ENCODE results near the gene TICAM1. TPM values are rescaled to one million over a fixed set of nuclear protein-coding genes. Genes with fewer than 3 reads are reported as not detected.

TICAM1 gene
- total and polyA plus RNA-seq, 2 of the 8 experiments (the other 6 are each of a cell fraction or from before 2014, with no cell fraction given): 0.41 to 0.65 TPM

DNA sequence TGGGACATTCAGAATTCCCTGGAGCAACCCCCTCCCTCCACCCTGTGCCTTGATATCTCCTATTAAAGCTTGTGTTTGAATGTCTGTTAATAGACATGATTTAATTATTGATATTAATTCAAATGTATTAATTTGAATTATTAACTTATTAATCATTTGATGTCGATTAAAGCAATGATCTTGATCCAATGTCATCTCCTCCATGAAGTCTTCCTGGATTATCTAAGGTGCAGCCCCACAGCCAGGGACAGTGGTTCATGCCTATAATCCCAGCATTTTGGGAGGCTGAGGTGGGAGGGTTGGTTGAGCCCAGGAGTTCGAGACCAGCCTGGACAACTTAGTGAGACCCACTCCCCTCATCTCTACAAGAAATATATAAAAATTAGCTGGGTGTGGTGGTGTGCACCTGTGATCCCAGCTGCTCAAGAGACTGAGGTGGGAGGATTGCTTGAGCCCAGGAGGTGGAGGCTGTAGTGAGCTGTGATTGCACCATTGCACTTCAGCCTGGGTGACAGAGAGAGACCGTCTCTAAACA, 30.4 kb downstream of the TICAM1 start:
- H4K20me1 ChIP-seq (replicated peaks in 1 of 2; ENCODE audit: control insufficient read depth in 1 of 2, insufficient read depth in 2 of 2, low read length in 2 of 2): peaks cover 2% of the 10 kb centered on the region in 2 experiments
- no peak overlapping the region for H4K8ac ChIP-seq (ENCODE audit: extremely low read depth, insufficient read depth, low read length)
- H3K4me3 ChIP-seq (ENCODE audit: extremely low read depth in 1 of 4, insufficient read depth in 2 of 4, low read depth in 3 of 4, low read length in 4 of 4): no peak overlapping the region
- H3K36me3 ChIP-seq (ENCODE audit: control insufficient read depth in 2 of 4, insufficient read depth in 4 of 4, low read length in 3 of 4): 0 out of 8 replicates have a peak, but pooled peaks cover 0 to 5% (median 0%) of the 10 kb centered on the region in 4 experiments
- no peak overlapping the region for H3K23ac ChIP-seq (ENCODE audit: insufficient read length)
- H2BK15ac ChIP-seq (ENCODE audit: low read length): no peak overlapping the region
- no peaks in the 10 kb centered on the region for H3K23me2 ChIP-seq (ENCODE audit: low read depth, low read length)
- POLR2A ChIA-PET (ENCODE audit: partially characterized antibody): interaction anchor here (0.6 to 2.7 kb wide), 4 partner anchors 10 to 401 kb away, joined by 3 to 16 read pairs (median 4); partner anchors contain the start of genes FEM1A and SH3GL1
- no peak overlapping the region for H3K18ac ChIP-seq (ENCODE audit: extremely low read depth, low read length)
- no peak overlapping the region for H3K14ac ChIP-seq (ENCODE audit: insufficient read length)
- H2BK12ac ChIP-seq (ENCODE audit: low read depth, low read length): no peak overlapping the region
- CTCF ChIA-PET (ENCODE audit: partially characterized antibody): interaction anchor here (0.7 to 9.2 kb wide), 9 partner anchors 9 to 230 kb away, joined by 3 to 100 read pairs (median 4); partner anchors contain the start of genes DPP9 and FEM1A
- H3K27ac ChIP-seq (ENCODE audit: low read depth, low read length): no peak overlapping the region
- WGBS, 2 experiments (ENCODE audit: extremely low coverage in 1 of 2, insufficient coverage in 1 of 2, insufficient read length in 1 of 2, insufficient replicate concordance in 2 of 2, low coverage in 1 of 2, low lambda C conversion rate in 2 of 2, missing lambda C conversion rate in 1 of 2): 89% methylated on average over 3 of the region's 3 CpGs; no CpG with 5 or more reads in 1 of the 2 experiments
- H2BK20ac ChIP-seq (ENCODE audit: low read length): no peak overlapping the region
- H4K5ac ChIP-seq (ENCODE audit: insufficient read length, low read depth, low read length): no peak overlapping the region
- no peaks in the 10 kb centered on the region for H3K79me2 ChIP-seq (ENCODE audit: control insufficient read depth in 1 of 2, insufficient read depth in 2 of 2, low read length in 2 of 2)
- H3K9me3 ChIP-seq (ENCODE audit: insufficient read depth in 2 of 2, low read depth in 1 of 2, low read length in 1 of 2): no peaks in the 10 kb centered on the region
- H3K4me2 ChIP-seq (ENCODE audit: insufficient read depth in 1 of 2, low read depth in 2 of 2, low read length in 2 of 2): no peak overlapping the region
- no peak overlapping the region for H2AK5ac ChIP-seq (ENCODE audit: low read depth, low read length)
- no peaks in the 10 kb centered on the region for H3K4me1 ChIP-seq (replicated peaks in 1 of 4; ENCODE audit: control insufficient read depth in 3 of 4, insufficient read depth in 4 of 4, low read length in 3 of 4)
- H2BK120ac ChIP-seq (replicated peaks; ENCODE audit: low read depth, low read length): no peak overlapping the region
- peaks cover 2% of the 10 kb centered on the region for H3K79me1 ChIP-seq (ENCODE audit: low read depth, low read length)
- no peak overlapping the region for H4K91ac ChIP-seq (replicated peaks; ENCODE audit: insufficient read length, low read length)
- DNase-seq (ENCODE audit: low read depth in 1 of 2, low spot score in 2 of 2) (no peak), FAIRE-seq (no peak)
- no peaks in the 10 kb centered on the region for H3K27me3 ChIP-seq (replicated peaks in 1 of 4; ENCODE audit: control insufficient read depth in 3 of 4, extremely low read depth in 1 of 4, insufficient read depth in 3 of 4, low read length in 3 of 4)
- no peak overlapping the region for H2BK5ac ChIP-seq (ENCODE audit: low read depth, low read length)
- H3K9ac ChIP-seq (replicated peaks in 1 of 4; ENCODE audit: extremely low read depth in 1 of 4, low read depth in 3 of 4, low read length in 3 of 4): no peak overlapping the region
- H2AFZ ChIP-seq (ENCODE audit: low read length): no peak overlapping the region
- no peak overlapping the region for H3K4ac ChIP-seq (replicated peaks; ENCODE audit: insufficient read length, low read depth, low read length)
- no peak overlapping the region for H3K56ac ChIP-seq (replicated peaks; ENCODE audit: insufficient read length, low read depth, low read length)
- TF ChIP-seq CREB1 (IDR thresholded peaks at IDR 0.05) (no peak), FOSL1 (IDR thresholded peaks at IDR 0.05; ENCODE audit: insufficient read depth, low read depth, low read length) (no peak), SP4 (IDR thresholded peaks at IDR 0.05; ENCODE audit: low read length) (no peak), SP1 (IDR thresholded peaks at IDR 0.05; ENCODE audit: low read depth, low read length) (no peak), SUZ12 (IDR thresholded peaks at IDR 0.05; ENCODE audit: low read length) (no peak), POLR2AphosphoS5 (IDR thresholded peaks at IDR 0.05; ENCODE audit: low read depth, low read length) (no peak), EGR1 (IDR thresholded peaks at IDR 0.05; ENCODE audit: borderline replicate concordance, low read depth, low read length) (no peak), TEAD4 (IDR thresholded peaks at IDR 0.05; ENCODE audit: low read depth, low read length) (no peak)
- TF ChIP-seq, protein P1, sequence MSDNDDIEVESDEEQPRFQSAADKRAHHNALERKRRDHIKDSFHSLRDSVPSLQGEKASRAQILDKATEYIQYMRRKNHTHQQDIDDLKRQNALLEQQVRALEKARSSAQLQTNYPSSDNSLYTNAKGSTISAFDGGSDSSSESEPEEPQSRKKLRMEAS (IDR thresholded peaks at IDR 0.05): no peak
- TF ChIP-seq, protein P2, sequence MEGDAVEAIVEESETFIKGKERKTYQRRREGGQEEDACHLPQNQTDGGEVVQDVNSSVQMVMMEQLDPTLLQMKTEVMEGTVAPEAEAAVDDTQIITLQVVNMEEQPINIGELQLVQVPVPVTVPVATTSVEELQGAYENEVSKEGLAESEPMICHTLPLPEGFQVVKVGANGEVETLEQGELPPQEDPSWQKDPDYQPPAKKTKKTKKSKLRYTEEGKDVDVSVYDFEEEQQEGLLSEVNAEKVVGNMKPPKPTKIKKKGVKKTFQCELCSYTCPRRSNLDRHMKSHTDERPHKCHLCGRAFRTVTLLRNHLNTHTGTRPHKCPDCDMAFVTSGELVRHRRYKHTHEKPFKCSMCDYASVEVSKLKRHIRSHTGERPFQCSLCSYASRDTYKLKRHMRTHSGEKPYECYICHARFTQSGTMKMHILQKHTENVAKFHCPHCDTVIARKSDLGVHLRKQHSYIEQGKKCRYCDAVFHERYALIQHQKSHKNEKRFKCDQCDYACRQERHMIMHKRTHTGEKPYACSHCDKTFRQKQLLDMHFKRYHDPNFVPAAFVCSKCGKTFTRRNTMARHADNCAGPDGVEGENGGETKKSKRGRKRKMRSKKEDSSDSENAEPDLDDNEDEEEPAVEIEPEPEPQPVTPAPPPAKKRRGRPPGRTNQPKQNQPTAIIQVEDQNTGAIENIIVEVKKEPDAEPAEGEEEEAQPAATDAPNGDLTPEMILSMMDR (IDR thresholded peaks at IDR 0.05; ENCODE audit: control extremely low read depth in 1 of 3, insufficient read depth in 1 of 3, low read depth in 1 of 3, low read length in 3 of 3): no peak
- TF ChIP-seq, protein P3, sequence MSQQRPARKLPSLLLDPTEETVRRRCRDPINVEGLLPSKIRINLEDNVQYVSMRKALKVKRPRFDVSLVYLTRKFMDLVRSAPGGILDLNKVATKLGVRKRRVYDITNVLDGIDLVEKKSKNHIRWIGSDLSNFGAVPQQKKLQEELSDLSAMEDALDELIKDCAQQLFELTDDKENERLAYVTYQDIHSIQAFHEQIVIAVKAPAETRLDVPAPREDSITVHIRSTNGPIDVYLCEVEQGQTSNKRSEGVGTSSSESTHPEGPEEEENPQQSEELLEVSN (IDR thresholded peaks at IDR 0.05): no peak

Measured in H1 (cell line).